LNCaP clone FGC (cell line): ENCODE measurements around the gene ATRAID.

Experiments
- DNase-seq: peaks from one replicate; pipeline ENCODE4 v3.0.0-alpha.2; 2011; ENCODE audit warnings: low read depth
- H3K4me3 ChIP-seq: 2 replicates; pipeline ENCODE4 v1.5.1; 2011; ENCODE audit warnings: mild to moderate bottlenecking, low read depth, low read length, control low read depth
- TF ChIP-seq, protein P1 (sequence below): IDR thresholded peaks from 2 replicates; pipeline ENCODE4 v1.5.1; 2012; ENCODE audit warnings: mild to moderate bottlenecking; ENCODE audit not compliant: control insufficient read depth, insufficient read depth; ENCODE audit errors: extremely low read depth

ATRAID gene

DNA sequence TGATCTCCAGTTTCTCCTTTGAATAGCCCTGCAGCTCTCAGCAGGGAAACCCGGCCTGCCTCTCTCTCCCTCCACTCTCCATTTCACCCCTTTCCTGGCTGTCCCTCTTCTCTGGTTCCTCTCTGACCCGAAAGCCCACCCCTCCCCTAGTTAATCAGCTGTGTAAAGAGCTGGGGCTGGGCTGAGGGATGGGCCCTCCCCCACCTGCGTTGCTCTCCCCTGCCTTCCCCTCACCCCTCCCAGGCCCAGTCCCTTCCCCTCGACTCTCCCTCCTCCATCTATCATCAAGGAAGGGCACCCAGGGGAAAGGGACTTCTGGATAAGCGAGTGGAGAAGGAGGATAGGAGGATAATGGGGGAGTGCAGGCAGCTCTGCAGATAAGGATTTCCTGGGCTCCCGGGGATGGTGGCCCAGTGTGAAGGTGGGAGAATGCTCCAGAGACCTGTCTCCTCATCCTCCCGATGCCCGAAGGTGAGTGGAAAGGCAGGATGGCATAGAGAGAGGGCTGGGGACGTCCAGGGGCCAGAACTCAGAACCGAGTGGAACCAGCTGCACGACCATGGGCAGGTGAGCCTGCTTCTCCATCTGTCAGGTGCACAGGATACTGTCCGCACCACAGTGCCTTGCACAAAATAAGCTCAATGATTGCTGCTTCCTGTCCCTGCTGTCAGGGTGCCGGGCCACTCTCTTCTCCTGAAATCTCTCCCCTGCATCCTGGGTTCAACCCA is 39.0 kb downstream of the ATRAID start:
- TF ChIP-seq, protein P1, sequence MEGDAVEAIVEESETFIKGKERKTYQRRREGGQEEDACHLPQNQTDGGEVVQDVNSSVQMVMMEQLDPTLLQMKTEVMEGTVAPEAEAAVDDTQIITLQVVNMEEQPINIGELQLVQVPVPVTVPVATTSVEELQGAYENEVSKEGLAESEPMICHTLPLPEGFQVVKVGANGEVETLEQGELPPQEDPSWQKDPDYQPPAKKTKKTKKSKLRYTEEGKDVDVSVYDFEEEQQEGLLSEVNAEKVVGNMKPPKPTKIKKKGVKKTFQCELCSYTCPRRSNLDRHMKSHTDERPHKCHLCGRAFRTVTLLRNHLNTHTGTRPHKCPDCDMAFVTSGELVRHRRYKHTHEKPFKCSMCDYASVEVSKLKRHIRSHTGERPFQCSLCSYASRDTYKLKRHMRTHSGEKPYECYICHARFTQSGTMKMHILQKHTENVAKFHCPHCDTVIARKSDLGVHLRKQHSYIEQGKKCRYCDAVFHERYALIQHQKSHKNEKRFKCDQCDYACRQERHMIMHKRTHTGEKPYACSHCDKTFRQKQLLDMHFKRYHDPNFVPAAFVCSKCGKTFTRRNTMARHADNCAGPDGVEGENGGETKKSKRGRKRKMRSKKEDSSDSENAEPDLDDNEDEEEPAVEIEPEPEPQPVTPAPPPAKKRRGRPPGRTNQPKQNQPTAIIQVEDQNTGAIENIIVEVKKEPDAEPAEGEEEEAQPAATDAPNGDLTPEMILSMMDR, result no peak
- H3K4me3 ChIP-seq, result no peak overlapping the region
- DNase-seq, result no peak

DNA sequence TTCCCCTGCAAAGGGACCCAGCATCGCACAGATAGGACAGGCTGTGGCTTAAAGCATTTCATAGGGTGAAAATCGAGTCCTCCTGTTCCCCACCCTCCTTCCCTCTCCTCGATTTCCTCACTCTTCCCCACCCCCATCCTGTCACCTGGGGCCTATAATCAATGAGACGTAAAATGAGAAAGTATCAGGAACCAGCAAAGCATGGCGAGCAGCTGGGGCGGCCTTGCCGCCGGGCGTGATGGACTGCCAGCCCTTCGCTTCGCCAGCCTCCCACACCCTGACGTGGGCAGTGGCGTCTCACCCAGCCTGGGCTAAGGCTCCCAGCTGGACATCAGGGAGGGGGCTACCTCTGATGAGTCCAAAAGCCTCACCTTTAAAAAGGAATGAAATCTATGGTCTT is 39.9 kb downstream of the ATRAID start:
- no peak overlapping the region for H3K4me3 ChIP-seq
- TF ChIP-seq, protein P1, result no peak
- no peak for DNase-seq

DNA sequence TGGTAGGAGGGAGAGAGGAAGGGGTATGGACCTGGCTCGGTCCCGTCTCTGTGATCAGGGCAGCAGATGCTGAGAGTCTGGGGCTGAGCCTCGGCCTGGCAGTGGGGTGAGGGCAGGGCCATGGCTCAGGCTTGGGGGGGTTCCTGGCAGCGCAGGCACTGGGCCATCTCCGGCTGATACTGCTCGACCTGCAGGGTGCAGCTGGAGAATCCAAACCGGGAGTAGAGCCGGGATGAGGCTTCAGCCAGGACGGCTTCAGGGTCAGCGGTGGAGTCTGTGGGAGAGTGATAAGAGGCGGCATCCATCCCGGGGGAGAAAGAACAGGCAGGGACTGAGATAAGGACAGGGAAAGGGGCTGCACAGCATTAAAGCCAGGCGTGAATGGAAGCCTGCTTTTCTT is 43.3 kb downstream of the ATRAID start:
- DNase-seq, result no peak
- no peak overlapping the region for H3K4me3 ChIP-seq
- TF ChIP-seq, protein P1, result no peak

DNA sequence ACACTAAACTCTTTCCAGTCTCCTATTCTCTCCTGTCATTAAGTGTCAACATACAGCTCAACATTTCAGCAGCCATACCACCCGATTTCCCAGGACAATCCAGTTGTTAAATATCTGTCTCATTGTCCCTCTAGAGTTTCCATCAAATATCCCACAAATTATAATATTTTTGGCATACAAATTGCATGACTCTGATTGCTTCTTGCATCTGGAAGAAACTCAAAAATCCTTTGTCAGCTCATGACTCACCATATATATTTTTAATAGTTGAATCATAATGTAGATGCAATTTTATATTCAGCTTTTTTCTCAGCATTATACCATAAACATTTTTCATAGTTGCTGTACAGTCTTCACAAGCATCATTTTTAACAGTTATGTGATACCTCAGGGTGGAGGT is 43.8 kb downstream of the ATRAID start:
- no peak for DNase-seq
- TF ChIP-seq, protein P1, result no peak
- no peak overlapping the region for H3K4me3 ChIP-seq

DNA sequence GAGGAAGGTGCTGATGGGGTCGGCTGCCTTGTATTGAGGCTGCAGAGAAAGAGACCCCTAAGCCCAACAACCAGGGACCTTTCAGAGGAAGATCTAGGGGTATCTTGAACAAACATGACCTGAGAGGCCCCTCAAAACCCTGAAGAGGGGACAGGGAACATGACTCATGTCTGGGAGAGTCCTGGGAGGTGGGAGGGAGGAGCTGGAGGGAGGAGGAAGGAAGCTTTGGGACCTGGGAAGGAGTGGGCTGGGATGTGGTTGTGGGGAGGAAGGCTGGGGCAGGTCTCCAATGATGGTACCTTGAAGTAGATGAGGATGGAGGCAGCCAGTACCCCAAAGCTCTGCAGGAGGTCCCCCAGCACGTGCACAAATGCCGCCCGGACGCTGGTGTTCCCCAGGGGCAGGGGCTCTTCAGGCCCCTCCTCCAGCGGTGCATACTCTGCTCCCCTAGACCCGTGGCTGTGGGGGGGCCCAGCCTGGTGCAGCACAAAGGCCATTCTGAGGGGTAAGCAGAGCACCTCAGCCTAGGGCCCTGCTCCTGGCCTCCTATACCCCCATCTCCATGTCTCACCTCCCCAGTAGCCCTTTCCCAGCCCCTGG is 45.1 kb downstream of the ATRAID start:
- no peak for DNase-seq
- TF ChIP-seq, protein P1, result no peak
- no peak overlapping the region for H3K4me3 ChIP-seq

DNA sequence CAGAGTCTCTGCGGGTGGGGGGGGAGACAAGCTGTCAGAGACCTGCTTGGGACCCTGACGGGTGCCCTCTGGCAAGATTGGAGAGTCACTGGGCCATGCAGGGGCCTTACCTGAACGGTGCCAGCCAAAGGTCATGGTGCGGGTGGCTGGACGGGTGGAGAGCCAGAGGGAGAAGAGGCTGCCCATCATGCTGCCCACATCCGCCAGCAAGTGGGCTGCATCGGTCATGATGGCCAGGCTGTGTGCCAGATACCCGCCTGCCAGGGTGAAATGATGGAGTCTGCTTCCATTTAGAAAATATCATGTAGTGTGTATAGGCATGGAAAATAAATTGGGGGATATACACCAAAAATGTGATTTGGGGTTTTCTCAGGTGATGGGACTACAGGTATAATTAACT is 46.2 kb downstream of the ATRAID start:
- no peak overlapping the region for H3K4me3 ChIP-seq
- no peak for DNase-seq
- TF ChIP-seq, protein P1, result no peak

DNA sequence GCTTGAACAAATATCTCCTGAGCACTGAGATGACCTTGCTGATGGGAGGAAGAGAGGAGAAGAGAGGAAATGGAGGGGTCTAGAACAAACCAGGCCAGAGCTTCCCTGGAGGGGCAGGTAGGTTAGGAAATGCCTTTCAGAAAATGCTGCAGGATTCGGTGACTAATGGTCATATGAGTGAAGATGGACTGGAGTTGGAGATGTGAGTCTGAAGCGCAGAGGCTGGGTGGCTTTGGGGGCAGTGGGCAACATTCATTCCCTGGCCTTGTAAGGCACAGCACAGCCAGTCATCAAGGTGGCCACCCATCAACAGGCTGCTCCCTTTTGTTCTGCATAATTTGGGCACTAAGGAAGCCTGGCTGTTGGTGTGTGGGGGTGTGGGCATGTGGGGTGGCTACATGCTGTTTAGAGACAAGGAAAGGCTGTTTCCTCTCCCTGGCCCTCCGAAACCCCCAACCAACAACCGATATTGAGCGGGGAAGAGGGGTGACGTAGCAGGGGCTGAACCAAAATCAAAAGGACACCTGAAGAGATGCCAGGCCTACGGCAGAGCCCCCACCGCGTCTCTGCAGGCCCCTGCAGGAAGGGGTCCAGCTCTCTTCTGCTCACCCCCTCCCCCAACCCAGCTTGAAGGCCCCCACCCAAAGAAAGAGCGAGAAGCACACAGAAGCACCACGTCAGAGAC is 49.5 kb downstream of the ATRAID start:
- DNase-seq, result no peak
- TF ChIP-seq, protein P1, result no peak

More for the DNA sequence above, 49.5 kb downstream of the ATRAID start:
- H3K4me3 ChIP-seq, result no peak overlapping the region
